GM12878 (cell line): Measurements from ENCODE around the gene EYA4. TPM values are rescaled to one million over a fixed set of nuclear protein-coding genes. Genes with fewer than 3 reads are reported as not detected.

ENCODE experiments used
- ATAC-seq: fragments of 200-7000 bp; cut with Tn5 transposase; 3 replicates; pipeline ENCODE4 v1.9.1; 2020; ENCODE audit warnings: mild to moderate bottlenecking, moderate library complexity
- BruUV-seq: library from RNA; stranded (reverse); fragments of 400-500 nt; replicated peaks from 2 replicates; lab custom pipeline; 2021; lab: Mats Ljungman, UMichigan
- CTCF ChIA-PET: fragments of 300-600 bp; sonication (Branson Sonifier 250); formaldehyde crosslinking; extraction: SDS; loops from one replicate; lab custom pipeline; 2021; ENCODE audit warnings: inconsistent platforms; lab: Yijun Ruan, JAX
- POLR2A ChIA-PET: fragments of 350-600 bp; formaldehyde crosslinking; extraction: SDS; loops from one replicate; lab custom pipeline; 2021; ENCODE audit warnings: inconsistent platforms; lab: Charles Lee
- RAD21 ChIA-PET: fragments of 300-600 bp; sonication (Branson Sonifier 250); formaldehyde crosslinking; loops from one replicate; lab custom pipeline; 2023; ENCODE audit warnings: antibody characterized with exemption; ENCODE audit not compliant: unreplicated experiment; lab: Charles Lee
- SMC1A ChIA-PET: fragments of 300-600 bp; sonication (Branson Sonifier 250); formaldehyde crosslinking; loops from one replicate; lab custom pipeline; 2023; ENCODE audit not compliant: unreplicated experiment, uncharacterized antibody; lab: Charles Lee
- DNase-seq: peaks from one replicate; pipeline ENCODE4 v3.0.0-alpha.2; 2011; ENCODE audit warnings: low read depth, low spot score
- FAIRE-seq: peaks from 3 replicates; lab custom pipeline; 2011; peaks lifted over from hg19 to GRCh38; lab: Jason Lieb, UNC
- H2AFZ ChIP-seq: 2 replicates; pipeline ENCODE4 v1.6.0; 2011; ENCODE audit warnings: low read depth, low read length, control low read depth; ENCODE audit not compliant: control insufficient read depth
- H3K27ac ChIP-seq: 2 replicates; pipeline ENCODE4 v1.5.1; 2011; ENCODE audit warnings: control low read depth; ENCODE audit not compliant: control insufficient read depth, insufficient read depth
- H3K27me3 ChIP-seq, 2 experiments: replicated peaks in 1 of 2; 2 replicates each; pipeline versions ENCODE4 v1.6.0 to v1.6.1; 2011; ENCODE audit warnings: low read length in 1 of 2; ENCODE audit not compliant: control insufficient read depth in 2 of 2, insufficient read depth in 2 of 2
- H3K36me3 ChIP-seq, 2 experiments: 2 replicates each; pipeline ENCODE4 v1.5.1; 2011; ENCODE audit warnings: low read length in 1 of 2; ENCODE audit not compliant: control insufficient read depth in 2 of 2, insufficient read depth in 2 of 2
- H3K4me1 ChIP-seq: 2 replicates; pipeline ENCODE4 v1.6.1; 2011; ENCODE audit warnings: mild to moderate bottlenecking, low read length, moderate library complexity, mixed read lengths; ENCODE audit not compliant: control insufficient read depth, insufficient read depth
- H3K4me2 ChIP-seq: 2 replicates; pipeline ENCODE4 v1.6.0; 2011; ENCODE audit warnings: control low read depth; ENCODE audit not compliant: control insufficient read depth, insufficient read depth
- H3K4me3 ChIP-seq: fragments of 200-600 bp; sonication (generic); 2 replicates; pipeline ENCODE4 v1.5.1; 2016
- H3K79me2 ChIP-seq: 2 replicates; pipeline ENCODE4 v1.6.0; 2011; ENCODE audit warnings: low read length; ENCODE audit not compliant: control insufficient read depth, insufficient read depth
- H3K9ac ChIP-seq: 2 replicates; pipeline ENCODE4 v1.8.0; 2011; ENCODE audit warnings: low read length, control low read depth, mixed read lengths; ENCODE audit not compliant: control insufficient read depth, insufficient read depth
- H3K9me3 ChIP-seq: replicated peaks from 3 replicates; pipeline ENCODE4 v1.5.1; 2011; ENCODE audit warnings: mild to moderate bottlenecking, low read length; ENCODE audit not compliant: control insufficient read depth, insufficient read depth
- H4K20me1 ChIP-seq: 2 replicates; pipeline ENCODE4 v1.6.0; 2011; ENCODE audit not compliant: control insufficient read depth, insufficient read depth
- ASH2L ChIP-seq: fragments of 300-600, 200-600 bp; sonication (generic); IDR thresholded peaks from 2 replicates; pipeline ENCODE4 v1.6.1; 2017; ENCODE audit warnings: low read depth, mild to moderate bottlenecking, borderline replicate concordance
- BRCA1 ChIP-seq: IDR thresholded peaks from 2 replicates; pipeline ENCODE4 v1.6.1; 2011; ENCODE audit warnings: low read depth, low read length, improper control_type of control experiment
- CEBPB ChIP-seq, 2 experiments: fragments of 150-350 bp in 1 of 2; IDR thresholded peaks; 2 replicates each; pipeline ENCODE4 v1.6.1; 2012 to 2014; ENCODE audit warnings: low read depth in 2 of 2, low read length in 2 of 2, borderline replicate concordance in 1 of 2, inconsistent platforms in 1 of 2
- IKZF2 ChIP-seq, 2 experiments: fragments of 450-650 bp; IDR thresholded peaks; 2 replicates each; pipeline ENCODE4 v1.6.1; 2017; ENCODE audit warnings: mild to moderate bottlenecking in 2 of 2, moderate library complexity in 2 of 2
- LARP7 ChIP-seq: fragments of 450-650 bp; IDR thresholded peaks from 2 replicates; pipeline ENCODE4 v1.6.1; 2017; ENCODE audit warnings: mild to moderate bottlenecking
- NBN ChIP-seq: fragments of 450-650 bp; IDR thresholded peaks from 2 replicates; pipeline ENCODE4 v1.6.1; 2016
- NFXL1 ChIP-seq: fragments of 450-650 bp; IDR thresholded peaks from 2 replicates; pipeline ENCODE4 v1.6.1; 2017; ENCODE audit warnings: antibody characterized with exemption, mild to moderate bottlenecking, borderline replicate concordance
- RUNX3 ChIP-seq: IDR thresholded peaks from 2 replicates; pipeline ENCODE4 v1.6.1; 2012; ENCODE audit warnings: low read length, inconsistent platforms
- TAF1 ChIP-seq: IDR thresholded peaks from 2 replicates; pipeline ENCODE4 v1.6.1; 2011; ENCODE audit warnings: mild to moderate bottlenecking, low read depth, low read length, borderline replicate concordance
- TBL1XR1 ChIP-seq: IDR thresholded peaks from 2 replicates; pipeline ENCODE4 v1.6.1; 2012; ENCODE audit warnings: low read depth, low read length, improper control_type of control experiment
- WGBS: methylation state at CpG from one replicate; pipeline ENCODE4 v1.1.6; 2016; ENCODE audit warnings: low lambda C conversion rate; ENCODE audit not compliant: insufficient replicate concordance, insufficient coverage; ENCODE audit errors: missing lambda C conversion rate; 5-methylcytosine and 5-hydroxymethylcytosine counted together
- in situ Hi-C: fragments of 300-500 bp; cut with MboI; formaldehyde crosslinking; loops from 9 replicates; pipeline ENCODE4 v1.14.3; 2018; ENCODE audit warnings: mixed read lengths
- intact Hi-C: fragments of 100-400 bp; cut with micrococcal nuclease; formaldehyde crosslinking; loops from one replicate; pipeline ENCODE4 v1.14.2; 2022; ENCODE audit not compliant: unreplicated experiment
- polyA plus RNA-seq, 11 experiments: library from polyadenylated mRNA; depleted of rRNA in 4 of 11; unstranded in 6 of 11; stranded (reverse) in 5 of 11; fragments of >200 nt; fragmentation: Nextera tagmentation in 4 of 11; fragmentation: Illumina TruSeq in 1 of 11; extraction: Ambion mirVana in 4 of 11; extraction: Trizol in 1 of 11; gene quantifications; 1 replicate in 1 of 11; 2 replicates in 10 of 11; pipeline versions ENCODE4 v1.2.1 to v1.2.3, GENCODE V29; 2011 to 2016; ENCODE audit warnings: inconsistent platforms in 2 of 11, missing spikeins in 2 of 11, low read depth in 1 of 11
- total RNA-seq, 4 experiments: library from RNA; depleted of rRNA in 3 of 4; stranded (reverse); fragments of >200 nt in 3 of 4; fragmentation: Illumina TruSeq in 1 of 4; extraction: Trizol in 1 of 4; gene quantifications; 2 replicates each; pipeline versions ENCODE4 v1.2.1 to v1.2.3, GENCODE V29; 2013 to 2021
- TF ChIP-seq, protein P1 (sequence below): fragments of 450-650 bp; IDR thresholded peaks from 2 replicates; pipeline ENCODE4 v1.6.1; 2017; ENCODE audit warnings: low read depth, mild to moderate bottlenecking, moderate library complexity

EYA4 gene
- total and polyA plus RNA-seq, 10 of the 15 experiments (the other 5 are each of a cell fraction or from before 2014, with no cell fraction given) = 0.02 TPM; not detected in 9

DNA sequence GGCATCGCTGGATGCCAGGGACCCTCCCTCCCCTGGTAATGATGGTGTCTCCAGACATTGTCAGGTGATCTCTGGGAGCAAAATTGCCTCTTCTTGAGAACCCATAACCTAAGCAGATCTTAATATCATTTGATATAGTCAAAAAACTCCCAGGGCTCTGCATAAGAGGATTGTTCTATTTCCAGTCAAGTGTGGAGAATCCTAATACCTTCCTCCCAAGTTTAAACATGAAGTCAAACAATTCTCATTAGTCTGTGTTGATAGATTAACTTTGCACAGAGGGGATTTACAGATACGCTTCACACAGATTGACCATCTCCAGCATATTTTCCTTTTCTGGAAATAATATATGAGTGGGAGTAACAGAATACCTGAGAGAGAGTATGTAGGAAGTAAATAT lies 10.5 kb downstream of the EYA4 start:
- FAIRE-seq (no peak), ATAC-seq (no peak), DNase-seq (no peak)
- WGBS = 3% methylated on average over 2 of the region's 2 CpGs
- H3K4me3 ChIP-seq = no peak overlapping the region
- H2AFZ ChIP-seq = no peak overlapping the region
- CTCF ChIA-PET = no interaction called here
- no peak for TF ChIP-seq TAF1
- TF ChIP-seq RUNX3 = no peak
- no peak for TF ChIP-seq NFXL1
- no peak for TF ChIP-seq NBN
- no peak for TF ChIP-seq CEBPB (IDR thresholded peaks at IDR 0.05; ENCODE audit: borderline replicate concordance in 1 of 2, low read depth in 2 of 2, low read length in 2 of 2)
- TF ChIP-seq TBL1XR1 = no peak
- TF ChIP-seq, protein P1, sequence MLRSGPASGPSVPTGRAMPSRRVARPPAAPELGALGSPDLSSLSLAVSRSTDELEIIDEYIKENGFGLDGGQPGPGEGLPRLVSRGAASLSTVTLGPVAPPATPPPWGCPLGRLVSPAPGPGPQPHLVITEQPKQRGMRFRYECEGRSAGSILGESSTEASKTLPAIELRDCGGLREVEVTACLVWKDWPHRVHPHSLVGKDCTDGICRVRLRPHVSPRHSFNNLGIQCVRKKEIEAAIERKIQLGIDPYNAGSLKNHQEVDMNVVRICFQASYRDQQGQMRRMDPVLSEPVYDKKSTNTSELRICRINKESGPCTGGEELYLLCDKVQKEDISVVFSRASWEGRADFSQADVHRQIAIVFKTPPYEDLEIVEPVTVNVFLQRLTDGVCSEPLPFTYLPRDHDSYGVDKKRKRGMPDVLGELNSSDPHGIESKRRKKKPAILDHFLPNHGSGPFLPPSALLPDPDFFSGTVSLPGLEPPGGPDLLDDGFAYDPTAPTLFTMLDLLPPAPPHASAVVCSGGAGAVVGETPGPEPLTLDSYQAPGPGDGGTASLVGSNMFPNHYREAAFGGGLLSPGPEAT = no peak
- TF ChIP-seq LARP7 = no peak
- TF ChIP-seq IKZF2 (IDR thresholded peaks at IDR 0.05) = no peak
- TF ChIP-seq ASH2L = no peak
- no peak for TF ChIP-seq BRCA1
- H4K20me1 ChIP-seq = no peaks in the 10 kb centered on the region
- no peak overlapping the region for H3K4me2 ChIP-seq
- RAD21 ChIA-PET = no interaction called here
- no TSS peak for BruUV-seq
- no peaks in the 10 kb centered on the region for H3K79me2 ChIP-seq
- H3K36me3 ChIP-seq = no peaks in the 10 kb centered on the region
- no peaks in the 10 kb centered on the region for H3K4me1 ChIP-seq
- SMC1A ChIA-PET = no interaction called here
- intact Hi-C loops (no loop called here), in situ Hi-C loops (no loop called here)
- no peaks in the 10 kb centered on the region for H3K9me3 ChIP-seq
- H3K9ac ChIP-seq = no peak overlapping the region
- no peak overlapping the region for H3K27ac ChIP-seq
- POLR2A ChIA-PET = no interaction called here
- no peaks in the 10 kb centered on the region for H3K27me3 ChIP-seq
